ENCODE measurements around the gene CIAO2A.

- TF ChIP-seq POLR2AphosphoS5 (IDR thresholded peaks at IDR 0.05) (no peak), RAD21 (conservative IDR thresholded peaks at IDR 0.05) (no peak), CTCF (IDR thresholded peaks at IDR 0.05; ENCODE audit: poor library complexity, severe bottlenecking) (no peak), EZH2 (IDR thresholded peaks at IDR 0.05; ENCODE audit: borderline replicate concordance, insufficient read depth, low read length, poor library complexity, severe bottlenecking) (no peak), SMC3 (conservative IDR thresholded peaks at IDR 0.05; ENCODE audit: poor library complexity) (no peak)
- TF ChIP-seq, protein P1, sequence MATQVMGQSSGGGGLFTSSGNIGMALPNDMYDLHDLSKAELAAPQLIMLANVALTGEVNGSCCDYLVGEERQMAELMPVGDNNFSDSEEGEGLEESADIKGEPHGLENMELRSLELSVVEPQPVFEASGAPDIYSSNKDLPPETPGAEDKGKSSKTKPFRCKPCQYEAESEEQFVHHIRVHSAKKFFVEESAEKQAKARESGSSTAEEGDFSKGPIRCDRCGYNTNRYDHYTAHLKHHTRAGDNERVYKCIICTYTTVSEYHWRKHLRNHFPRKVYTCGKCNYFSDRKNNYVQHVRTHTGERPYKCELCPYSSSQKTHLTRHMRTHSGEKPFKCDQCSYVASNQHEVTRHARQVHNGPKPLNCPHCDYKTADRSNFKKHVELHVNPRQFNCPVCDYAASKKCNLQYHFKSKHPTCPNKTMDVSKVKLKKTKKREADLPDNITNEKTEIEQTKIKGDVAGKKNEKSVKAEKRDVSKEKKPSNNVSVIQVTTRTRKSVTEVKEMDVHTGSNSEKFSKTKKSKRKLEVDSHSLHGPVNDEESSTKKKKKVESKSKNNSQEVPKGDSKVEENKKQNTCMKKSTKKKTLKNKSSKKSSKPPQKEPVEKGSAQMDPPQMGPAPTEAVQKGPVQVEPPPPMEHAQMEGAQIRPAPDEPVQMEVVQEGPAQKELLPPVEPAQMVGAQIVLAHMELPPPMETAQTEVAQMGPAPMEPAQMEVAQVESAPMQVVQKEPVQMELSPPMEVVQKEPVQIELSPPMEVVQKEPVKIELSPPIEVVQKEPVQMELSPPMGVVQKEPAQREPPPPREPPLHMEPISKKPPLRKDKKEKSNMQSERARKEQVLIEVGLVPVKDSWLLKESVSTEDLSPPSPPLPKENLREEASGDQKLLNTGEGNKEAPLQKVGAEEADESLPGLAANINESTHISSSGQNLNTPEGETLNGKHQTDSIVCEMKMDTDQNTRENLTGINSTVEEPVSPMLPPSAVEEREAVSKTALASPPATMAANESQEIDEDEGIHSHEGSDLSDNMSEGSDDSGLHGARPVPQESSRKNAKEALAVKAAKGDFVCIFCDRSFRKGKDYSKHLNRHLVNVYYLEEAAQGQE (IDR thresholded peaks at IDR 0.05; ENCODE audit: borderline replicate concordance): no peak
Observed at GRCh38 chr15:64143276-64143675, 49.6 kb upstream of the CIAO2A start.

Measured in neural cell (in vitro differentiated cells).